Activated T-helper 1 cell treated with anti-CD3 and anti-CD28 coated beads, Interleukin-12 subunit alpha, Interleukin-12 subunit beta, Interleukin-2, Interleukin-4 antibody, amounts not matched to agents 30 ng/mL and 10 ng/mL and 1 ng/mL, durations not matched to agents 14 hours and 24 hours and 36 hours (primary cell): Measurements from ENCODE around the gene RFC4. TPM values are rescaled to one million over a fixed set of nuclear protein-coding genes. Genes with fewer than 3 reads are reported as not detected.

ENCODE experiments used
- DNase-seq: peaks from one replicate; pipeline ENCODE4 v3.0.0; 2021; ENCODE audit warnings: low spot score
- H3K27ac Mint-ChIP-seq: one replicate; pipeline ENCODE4 v1.8.0; 2021; ENCODE audit warnings: mild to moderate bottlenecking, mixed read lengths
- H3K27me3 Mint-ChIP-seq: one replicate; pipeline ENCODE4 v1.8.0; 2022; ENCODE audit warnings: mild to moderate bottlenecking, moderate library complexity, mixed read lengths; ENCODE audit not compliant: insufficient read depth
- H3K36me3 Mint-ChIP-seq: one replicate; pipeline ENCODE4 v1.8.0; 2021; ENCODE audit warnings: low read depth, mixed read lengths
- H3K4me1 Mint-ChIP-seq: one replicate; pipeline ENCODE4 v1.8.0; 2021; ENCODE audit warnings: low read depth, mixed read lengths
- H3K4me3 Mint-ChIP-seq: one replicate; pipeline ENCODE4 v1.8.0; 2021; ENCODE audit warnings: mild to moderate bottlenecking, moderate library complexity, mixed read lengths
- H3K9me3 Mint-ChIP-seq: one replicate; pipeline ENCODE4 v1.8.0; 2021; ENCODE audit warnings: mixed read lengths
- intact Hi-C: fragments of 100-400 bp; cut with micrococcal nuclease; formaldehyde crosslinking; loops from one replicate; pipeline ENCODE4 v1.15.1; 2024
- total RNA-seq: library from RNA; stranded (reverse); gene quantifications from 2 replicates; pipeline ENCODE4 v1.2.3, GENCODE V29; 2022

Gene RFC4
- total RNA-seq, 1 donor from 2014 or later = 122 TPM

GRCh38 chr3:186790261-186790981 is 15.9 kb downstream of the RFC4 start:
- DNase-seq = no peak
- Mint-ChIP-seq H3K4me1 (peaks cover 44% of the 10 kb centered on the region), H3K27ac (peak overlapping the region; percentile 13)

GRCh38 chr3:186789554-186790260 is 16.6 kb downstream of the RFC4 start:
- DNase-seq = no peak
- Mint-ChIP-seq H3K27ac (peak overlapping the region; percentile 73), H3K4me1 (peaks cover 47% of the 10 kb centered on the region), H3K27me3 (no peaks in the 10 kb centered on the region), H3K4me3 (no peak overlapping the region), H3K36me3 (peaks cover 86% of the 10 kb centered on the region), H3K9me3 (no peaks in the 10 kb centered on the region)
- intact Hi-C loops = no loop called here

More at GRCh38 chr3:186790261-186790981, 15.9 kb downstream of the RFC4 start:
- H3K27me3 Mint-ChIP-seq = no peaks in the 10 kb centered on the region
- no peaks in the 10 kb centered on the region for H3K9me3 Mint-ChIP-seq
- intact Hi-C loops = no loop called here
- peaks cover 82% of the 10 kb centered on the region for H3K36me3 Mint-ChIP-seq
- no peak overlapping the region for H3K4me3 Mint-ChIP-seq

- Mint-ChIP-seq H3K9me3 (no peaks in the 10 kb centered on the region), H3K4me3 (peak overlapping the region; percentile 95), H3K27me3 (no peaks in the 10 kb centered on the region), H3K4me1 (peaks cover 47% of the 10 kb centered on the region), H3K27ac (peak overlapping the region; percentile 45), H3K36me3 (peaks cover 86% of the 10 kb centered on the region)
- intact Hi-C loops = no loop called here
- no peak for DNase-seq
Observed at GRCh38 chr3:186788482-186789370, 17.6 kb downstream of the RFC4 start.

GRCh38 chr3:186787642-186788481 is 18.4 kb downstream of the RFC4 start:
- Mint-ChIP-seq H3K36me3 (peaks cover 84% of the 10 kb centered on the region), H3K27me3 (no peaks in the 10 kb centered on the region), H3K9me3 (no peaks in the 10 kb centered on the region), H3K27ac (peak overlapping the region; percentile 73), H3K4me3 (peak overlapping the region; percentile 95), H3K4me1 (peaks cover 48% of the 10 kb centered on the region)
- no peak for DNase-seq
- intact Hi-C loops = no loop called here

- H3K36me3 Mint-ChIP-seq = peaks cover 77% of the 10 kb centered on the region
- peak overlapping the region; percentile 95 for H3K4me3 Mint-ChIP-seq
- no peak for DNase-seq
- no peaks in the 10 kb centered on the region for H3K27me3 Mint-ChIP-seq
- H3K4me1 Mint-ChIP-seq = peaks cover 57% of the 10 kb centered on the region
- intact Hi-C loops = no loop called here
- no peaks in the 10 kb centered on the region for H3K9me3 Mint-ChIP-seq
- peak overlapping the region; percentile 94 for H3K27ac Mint-ChIP-seq
Observed at GRCh38 chr3:186786922-186787321, 19.4 kb downstream of the RFC4 start.

- Mint-ChIP-seq H3K4me3 (peak overlapping the region; percentile 95), H3K4me1 (peaks cover 53% of the 10 kb centered on the region), H3K27me3 (no peaks in the 10 kb centered on the region), H3K36me3 (peaks cover 67% of the 10 kb centered on the region), H3K9me3 (no peaks in the 10 kb centered on the region), H3K27ac (peak overlapping the region; percentile 94)
- intact Hi-C loops = no loop called here
- no peak for DNase-seq
Observed at GRCh38 chr3:186785495-186786018, 20.7 kb downstream of the RFC4 start.

- intact Hi-C loops = loop anchor here (1.0 to 5.0 kb wide), 3 partner anchors 146 to 678 kb away; partner anchors contain the start of gene ETV5
- Mint-ChIP-seq H3K4me1 (peaks cover 53% of the 10 kb centered on the region), H3K27me3 (no peaks in the 10 kb centered on the region), H3K27ac (peak overlapping the region; percentile 94), H3K4me3 (peak overlapping the region; percentile 95), H3K36me3 (peaks cover 62% of the 10 kb centered on the region), H3K9me3 (no peaks in the 10 kb centered on the region)
- DNase-seq = no peak
Observed at GRCh38 chr3:186784820-186785494, 21.3 kb downstream of the RFC4 start.

- peaks cover 55% of the 10 kb centered on the region for H3K36me3 Mint-ChIP-seq
- no peaks in the 10 kb centered on the region for H3K27me3 Mint-ChIP-seq
- DNase-seq = peak; percentile 76
- H3K9me3 Mint-ChIP-seq = no peaks in the 10 kb centered on the region
- peak overlapping the region; percentile 95 for H3K4me3 Mint-ChIP-seq
- peaks cover 48% of the 10 kb centered on the region for H3K4me1 Mint-ChIP-seq
- H3K27ac Mint-ChIP-seq = peak overlapping the region; percentile 94
- intact Hi-C loops = loop anchor here (1.0 to 5.0 kb wide), 10 partner anchors 22 to 847 kb away; partner anchors contain the start of genes DNAJB11, ETV5 and RFC4
Observed at GRCh38 chr3:186783731-186784515, 22.4 kb downstream of the RFC4 start.

GRCh38 chr3:186783058-186783730 is 23.1 kb downstream of the RFC4 start, which contains the start of gene EIF4A2:
Gene EIF4A2, plus strand, starts transcription at chr3:186783577. Its CDS starts 34 bp downstream, at chr3:186783611.
- Mint-ChIP-seq H3K36me3 (peaks cover 47% of the 10 kb centered on the region), H3K4me1 (peaks cover 41% of the 10 kb centered on the region), H3K27me3 (no peaks in the 10 kb centered on the region), H3K9me3 (no peaks in the 10 kb centered on the region), H3K27ac (peak within 1 kb of the TSS; percentile 94), H3K4me3 (peak within 1 kb of the TSS; percentile 95)
- intact Hi-C loops = loop anchor here (1.0 to 5.0 kb wide), 9 partner anchors 23 to 846 kb away; partner anchors contain the start of genes DNAJB11, ETV5 and RFC4
- peak; percentile 89 for DNase-seq

GRCh38 chr3:186782542-186783057 is 23.7 kb downstream of the RFC4 start:
- no peaks in the 10 kb centered on the region for H3K9me3 Mint-ChIP-seq
- peaks cover 42% of the 10 kb centered on the region for H3K36me3 Mint-ChIP-seq
- H3K27me3 Mint-ChIP-seq = no peaks in the 10 kb centered on the region
- no peak for DNase-seq
- intact Hi-C loops = loop anchor here (1.0 to 5.0 kb wide), 10 partner anchors 10 to 845 kb away; partner anchors contain the start of genes DNAJB11, ETV5 and RFC4
- H3K4me1 Mint-ChIP-seq = peaks cover 35% of the 10 kb centered on the region
- H3K27ac Mint-ChIP-seq = peak overlapping the region; percentile 94
- H3K4me3 Mint-ChIP-seq = peak overlapping the region; percentile 95
